IMR-90 (cell line): ENCODE results near the gene COL23A1. TPM values are rescaled to one million over a fixed set of nuclear protein-coding genes. Genes with fewer than 3 reads are reported as not detected.

Source experiments
- ATAC-seq: fragments of 200-7000 bp; cut with Tn5 transposase; 2 replicates; pipeline ENCODE4 v1.9.1; 2020; ENCODE audit warnings: low read depth, mild to moderate bottlenecking, moderate library complexity
- BruUV-seq: library from RNA; stranded (reverse); fragments of 400-500 nt; replicated peaks from 2 replicates; lab custom pipeline; 2021; lab: Mats Ljungman, UMichigan
- CTCF ChIA-PET: fragments of 300-600 bp; formaldehyde crosslinking; extraction: SDS; loops from one replicate; lab custom pipeline; 2021; ENCODE audit warnings: antibody characterized with exemption; lab: Yijun Ruan, JAX
- POLR2A ChIA-PET: fragments of 300-600 bp; sonication (Branson Sonifier 250); formaldehyde crosslinking; loops from one replicate; lab custom pipeline; 2022; ENCODE audit warnings: antibody characterized with exemption; ENCODE audit not compliant: unreplicated experiment; lab: Charles Lee
- DNase-seq: peaks from one replicate; pipeline ENCODE4 v3.0.0; 2013
- H2AFZ ChIP-seq: replicated peaks from 2 replicates; pipeline ENCODE3; 2013; ENCODE audit warnings: low read length, mild to moderate bottlenecking; ENCODE audit not compliant: poor library complexity
- H2AK5ac ChIP-seq: 2 replicates; pipeline ENCODE4 v1.6.1; 2013; ENCODE audit warnings: low read depth, low read length, inconsistent platforms
- H2AK9ac ChIP-seq: replicated peaks from 2 replicates; pipeline ENCODE3; 2013; ENCODE audit warnings: mild to moderate bottlenecking, low read depth, low read length, moderate library complexity; ENCODE audit not compliant: poor library complexity
- H2BK120ac ChIP-seq: 2 replicates; pipeline ENCODE4 v1.6.1; 2013; ENCODE audit warnings: low read depth, low read length, inconsistent platforms
- H2BK15ac ChIP-seq: 3 replicates; pipeline ENCODE4 v1.6.1; 2013; ENCODE audit warnings: low read depth, low read length, inconsistent platforms
- H2BK20ac ChIP-seq: 2 replicates; pipeline ENCODE4 v1.6.1; 2013; ENCODE audit warnings: low read depth, mild to moderate bottlenecking, inconsistent platforms, low read length, moderate library complexity
- H2BK5ac ChIP-seq: 2 replicates; pipeline ENCODE4 v1.6.1; 2013; ENCODE audit warnings: mild to moderate bottlenecking, low read depth, low read length, inconsistent platforms; ENCODE audit not compliant: poor library complexity, severe bottlenecking
- H3K14ac ChIP-seq: replicated peaks from 2 replicates; pipeline ENCODE4 v1.6.1; 2013; ENCODE audit warnings: low read depth, low read length, inconsistent platforms
- H3K18ac ChIP-seq: 2 replicates; pipeline ENCODE4 v1.6.1; 2013; ENCODE audit warnings: low read depth, low read length, control low read depth
- H3K23ac ChIP-seq: 2 replicates; pipeline ENCODE4 v1.6.1; 2013; ENCODE audit warnings: low read depth, low read length, inconsistent platforms
- H3K27ac ChIP-seq: 2 replicates; pipeline ENCODE4 v1.5.1; 2013; ENCODE audit warnings: mild to moderate bottlenecking, control low read depth, low read length; ENCODE audit not compliant: insufficient read depth
- H3K27me3 ChIP-seq: 2 replicates; pipeline ENCODE4 v1.6.1; 2013; ENCODE audit warnings: low read length; ENCODE audit not compliant: control insufficient read depth, insufficient read depth
- H3K36me3 ChIP-seq: 2 replicates; pipeline ENCODE4 v1.6.1; 2013; ENCODE audit warnings: low read length, mixed read lengths; ENCODE audit not compliant: control insufficient read depth, insufficient read depth
- H3K4ac ChIP-seq: 2 replicates; pipeline ENCODE4 v1.6.1; 2013; ENCODE audit warnings: low read depth, low read length, inconsistent platforms
- H3K4me1 ChIP-seq: 2 replicates; pipeline ENCODE4 v1.6.1; 2013; ENCODE audit warnings: low read length, mixed read lengths; ENCODE audit not compliant: control insufficient read depth, insufficient read depth
- H3K4me2 ChIP-seq: 2 replicates; pipeline ENCODE4 v1.6.1; 2013; ENCODE audit warnings: low read depth, mild to moderate bottlenecking, control low read depth, low read length, moderate library complexity
- H3K4me3 ChIP-seq: 2 replicates; pipeline ENCODE4 v1.5.1; 2013; ENCODE audit warnings: low read depth, mild to moderate bottlenecking, control low read depth, low read length, moderate library complexity; ENCODE audit not compliant: insufficient read depth
- H3K56ac ChIP-seq: 2 replicates; pipeline ENCODE4 v1.6.1; 2013; ENCODE audit warnings: low read length, inconsistent platforms; ENCODE audit not compliant: insufficient read depth; ENCODE audit errors: extremely low read depth
- H3K79me1 ChIP-seq, 2 experiments: 2 replicates each; pipeline ENCODE4 v1.6.1; 2013; ENCODE audit warnings: low read length in 2 of 2, inconsistent platforms in 1 of 2, low read depth in 1 of 2
- H3K9ac ChIP-seq: 2 replicates; pipeline ENCODE4 v1.6.1; 2013; ENCODE audit warnings: low read depth, low read length, control low read depth
- H3K9me1 ChIP-seq: 2 replicates; pipeline ENCODE4 v1.6.1; 2013; ENCODE audit warnings: low read length, inconsistent platforms; ENCODE audit not compliant: insufficient read depth
- H3K9me3 ChIP-seq: 2 replicates; pipeline ENCODE4 v1.6.1; 2013; ENCODE audit warnings: low read length; ENCODE audit not compliant: control insufficient read depth, insufficient read depth
- H4K20me1 ChIP-seq: 2 replicates; pipeline ENCODE4 v1.6.1; 2013; ENCODE audit warnings: low read length, inconsistent platforms; ENCODE audit not compliant: insufficient read depth
- H4K5ac ChIP-seq: 2 replicates; pipeline ENCODE4 v1.6.1; 2013; ENCODE audit warnings: mild to moderate bottlenecking, low read depth, low read length, control low read depth
- H4K8ac ChIP-seq, 2 experiments: 2 replicates each; pipeline ENCODE4 v1.6.1; 2013; ENCODE audit warnings: low read depth in 2 of 2, low read length in 2 of 2, control low read depth in 1 of 2, inconsistent platforms in 1 of 2
- H4K91ac ChIP-seq: 2 replicates; pipeline ENCODE4 v1.6.1; 2013; ENCODE audit warnings: low read depth, low read length, inconsistent platforms; ENCODE audit not compliant: insufficient read depth
- ELK1 ChIP-seq: fragments of 150-350 bp; IDR thresholded peaks from 2 replicates; pipeline ENCODE4 v1.6.1; 2016; ENCODE audit warnings: low read depth, mild to moderate bottlenecking, low read length, moderate library complexity, borderline replicate concordance
- MAFK ChIP-seq: IDR thresholded peaks from 2 replicates; pipeline ENCODE4 v1.6.1; 2012; ENCODE audit warnings: low read depth, low read length, improper control_type of control experiment
- SMC3 ChIP-seq: fragments of 150-350 bp; IDR thresholded peaks from 2 replicates; pipeline ENCODE4 v1.6.1; 2016; ENCODE audit warnings: low read depth, mild to moderate bottlenecking, antibody characterized with exemption, low read length, moderate library complexity
- WGBS, 2 experiments: methylation state at CpG; one replicate each; pipeline versions ENCODE4 v1.1.5 to v1.1.7; 2013; ENCODE audit warnings: missing lambda C conversion rate in 2 of 2; ENCODE audit not compliant: insufficient read length in 1 of 2; ENCODE audit errors: extremely low coverage in 2 of 2; 5-methylcytosine and 5-hydroxymethylcytosine counted together
- dilution Hi-C: fragments of 300-500 bp; cut with HindIII; formaldehyde crosslinking; loops from one replicate; pipeline ENCODE4 v1.14.3; 2018; ENCODE audit warnings: low sequenced_read_pairs; ENCODE audit not compliant: unreplicated experiment
- in situ Hi-C: fragments of 300-500 bp; cut with MboI; formaldehyde crosslinking; loops from 3 replicates; pipeline ENCODE4 v1.14.3; 2019; ENCODE audit warnings: low sequenced_read_pairs, inconsistent platforms, mixed read lengths
- intact Hi-C: fragments of 100-400 bp; cut with micrococcal nuclease; formaldehyde crosslinking; loops from 2 replicates; pipeline ENCODE4 v1.10.0; 2022
- polyA plus RNA-seq, 3 experiments: library from polyadenylated mRNA; depleted of rRNA; stranded (reverse); fragments of >200 nt; gene quantifications; 2 replicates each; pipeline ENCODE4 v1.2.3, GENCODE V29; 2012; ENCODE audit warnings: low replicate concordance in 1 of 3
- total RNA-seq: library from RNA; depleted of rRNA; stranded (reverse); fragments of >200 nt; gene quantifications from 2 replicates; pipeline ENCODE4 v1.2.3, GENCODE V29; 2012

The COL23A1 gene
- total and polyA plus RNA-seq, 2 of the 4 experiments (the other 2 are of a cell fraction): not detected

- Histone ChIP-seq H3K23ac (no peak overlapping the region), H3K14ac (no peak overlapping the region), H3K9me3 (peaks cover 9% of the 10 kb centered on the region), H2AFZ (no peak overlapping the region), H3K9me1 (no peaks in the 10 kb centered on the region), H2AK5ac (no peak overlapping the region), H3K4ac (no peak overlapping the region), H4K5ac (no peak overlapping the region), H4K20me1 (no peaks in the 10 kb centered on the region), H3K4me1 (no peaks in the 10 kb centered on the region), H3K27me3 (no peaks in the 10 kb centered on the region; the same call in 1 of the 2 replicates), H2BK15ac (no peak overlapping the region), H3K18ac (no peak overlapping the region), H4K8ac (no peak overlapping the region), H3K79me1 (no peaks in the 10 kb centered on the region), H2BK20ac (no peak overlapping the region), H2BK120ac (no peak overlapping the region), H3K4me3 (no peak overlapping the region), H3K9ac (no peak overlapping the region), H2AK9ac (no peak overlapping the region), H4K91ac (no peak overlapping the region), H3K27ac (no peak overlapping the region), H3K4me2 (no peak overlapping the region), H3K36me3 (no peaks in the 10 kb centered on the region), H3K56ac (no peak overlapping the region), H2BK5ac (no peak overlapping the region)
- in situ Hi-C loops: no loop called here
- intact Hi-C loops: no loop called here
- no peak for DNase-seq
- POLR2A ChIA-PET: no interaction called here
- CTCF ChIA-PET: no interaction called here
- no TSS peak for BruUV-seq
- no peak for TF ChIP-seq SMC3
- TF ChIP-seq MAFK: no peak
- TF ChIP-seq ELK1: no peak
- dilution Hi-C loops: no loop called here
- WGBS, 2 experiments: 76% methylated on average over 15 of the region's 24 CpGs; no CpG with 5 or more reads in 1 of the 2 experiments
- no peak for ATAC-seq
Measured at GRCh38 chr5:178271726-178272479, 318.3 kb downstream of the COL23A1 start.
